Liver (tissue), 9 donors: ENCODE measurements around the gene LDLRAD4. TPM values are rescaled to one million over a fixed set of nuclear protein-coding genes. Genes with fewer than 3 reads are reported as not detected.

Experiments
- DNase-seq: peaks from one replicate; pipeline ENCODE4 v3.0.0-alpha.2; 2017; ENCODE audit warnings: low spot score
- H3K27ac ChIP-seq, 2 donors: one replicate each; pipeline ENCODE4 v1.7.0; 2013; ENCODE audit warnings: inconsistent platforms in 2 of 2, low read length in 2 of 2, control low read depth in 1 of 2, low read depth in 1 of 2, mild to moderate bottlenecking in 1 of 2
- H3K27me3 ChIP-seq, 4 donors: one replicate each; pipeline versions ENCODE4 v1.6.1 to v1.7.0; 2013; ENCODE audit warnings: low read length in 3 of 4, inconsistent platforms in 1 of 4, mild to moderate bottlenecking in 1 of 4, moderate library complexity in 1 of 4; ENCODE audit not compliant: control insufficient read depth in 4 of 4, insufficient read depth in 4 of 4
- H3K36me3 ChIP-seq, 4 donors: one replicate each; pipeline versions ENCODE4 v1.6.1 to v1.7.0; 2013; ENCODE audit warnings: low read length in 3 of 4, mild to moderate bottlenecking in 3 of 4, low read depth in 1 of 4, moderate library complexity in 1 of 4; ENCODE audit not compliant: control insufficient read depth in 4 of 4, insufficient read depth in 3 of 4
- H3K4me1 ChIP-seq, 4 donors: one replicate each; pipeline versions ENCODE4 v1.6.1 to v1.7.0; 2013; ENCODE audit warnings: low read length in 3 of 4, mild to moderate bottlenecking in 3 of 4, moderate library complexity in 1 of 4; ENCODE audit not compliant: control insufficient read depth in 4 of 4, insufficient read depth in 4 of 4
- H3K4me3 ChIP-seq, 3 donors: one replicate each; pipeline versions ENCODE4 v1.6.1 to v1.7.0; 2013; ENCODE audit warnings: low read length in 3 of 3, control low read depth in 1 of 3, low read depth in 1 of 3, mild to moderate bottlenecking in 1 of 3
- H3K9ac ChIP-seq, 2 donors: one replicate each; pipeline ENCODE4 v1.7.0; 2013; ENCODE audit warnings: low read length in 2 of 2, mild to moderate bottlenecking in 2 of 2, moderate library complexity in 2 of 2, control low read depth in 1 of 2, low read depth in 1 of 2
- H3K9me3 ChIP-seq, 4 donors: one replicate each; pipeline versions ENCODE4 v1.6.1 to v1.7.0; 2013; ENCODE audit warnings: low read length in 3 of 4; ENCODE audit not compliant: control insufficient read depth in 4 of 4
- EGR1 ChIP-seq, 2 donors: IDR thresholded peaks; 2 replicates each; pipeline ENCODE4 v1.6.1; 2016 to 2018; ENCODE audit warnings: antibody characterized with exemption in 2 of 2, low read depth in 2 of 2
- FOXA1 ChIP-seq: IDR thresholded peaks from 2 replicates; pipeline ENCODE4 v1.6.1; 2016; ENCODE audit warnings: antibody characterized with exemption
- FOXA2 ChIP-seq: IDR thresholded peaks from 2 replicates; pipeline ENCODE4 v1.6.1; 2016; ENCODE audit warnings: antibody characterized with exemption
- GABPA ChIP-seq, 2 donors: IDR thresholded peaks in 1 of 2; conservative IDR thresholded peaks in 1 of 2; 2 replicates each; pipeline ENCODE4 v1.6.1; 2016; ENCODE audit warnings: antibody characterized with exemption in 2 of 2, mild to moderate bottlenecking in 1 of 2, moderate library complexity in 1 of 2
- HNF4A ChIP-seq, 2 donors: conservative IDR thresholded peaks; 2 replicates each; pipeline ENCODE4 v1.6.1; 2016; ENCODE audit warnings: antibody characterized with exemption in 2 of 2, mild to moderate bottlenecking in 2 of 2
- HNF4G ChIP-seq: IDR thresholded peaks from 2 replicates; pipeline ENCODE4 v1.6.1; 2016; ENCODE audit warnings: antibody characterized with exemption
- JUND ChIP-seq, 2 donors: IDR thresholded peaks; 2 replicates each; pipeline ENCODE4 v1.6.1; 2016; ENCODE audit warnings: antibody characterized with exemption in 2 of 2
- NR2F2 ChIP-seq: IDR thresholded peaks from 2 replicates; pipeline ENCODE4 v1.6.1; 2016; ENCODE audit warnings: antibody characterized with exemption
- RAD21 ChIP-seq, 2 donors: IDR thresholded peaks; 2 replicates each; pipeline ENCODE4 v1.6.1; 2016; ENCODE audit warnings: antibody characterized with exemption in 2 of 2, mild to moderate bottlenecking in 2 of 2
- RXRA ChIP-seq, 2 donors: IDR thresholded peaks; 2 replicates each; pipeline ENCODE4 v1.6.1; 2017 to 2018; ENCODE audit warnings: antibody characterized with exemption in 2 of 2, mild to moderate bottlenecking in 1 of 2
- SP1 ChIP-seq: IDR thresholded peaks from 2 replicates; pipeline ENCODE4 v1.6.1; 2018; ENCODE audit warnings: antibody characterized with exemption, mild to moderate bottlenecking
- TAF1 ChIP-seq: conservative IDR thresholded peaks from 2 replicates; pipeline ENCODE4 v1.6.1; 2016; ENCODE audit warnings: antibody characterized with exemption, mild to moderate bottlenecking
- YY1 ChIP-seq: IDR thresholded peaks from 2 replicates; pipeline ENCODE4 v1.6.1; 2016; ENCODE audit warnings: antibody characterized with exemption, mild to moderate bottlenecking
- WGBS: extraction: QIAGEN DNeasy Blood & Tissue Kit; methylation state at CpG from one replicate; pipeline ENCODE4 v1.1.7; 2013; 5-methylcytosine and 5-hydroxymethylcytosine counted together
- polyA plus RNA-seq, 2 donors: library from polyadenylated mRNA; stranded (reverse) in 1 of 2; unstranded in 1 of 2; fragments of 200-250 nt in 1 of 2; fragments of >200 nt in 1 of 2; fragmentation: Nextera tagmentation in 1 of 2; extraction: Ambion mirVana in 1 of 2; gene quantifications; one replicate each; pipeline versions ENCODE4 v1.2.1 to v1.2.3, GENCODE V29; 2013 to 2015
- total RNA-seq, 2 donors: library from RNA; depleted of rRNA; stranded (reverse); fragments of >200 nt; gene quantifications; one replicate each; pipeline ENCODE4 v1.2.3, GENCODE V29; 2014
- TF ChIP-seq, protein P1 (sequence below): fragments of 150-350 bp; IDR thresholded peaks from 2 replicates; pipeline ENCODE4 v1.5.1; 2017; ENCODE audit warnings: improper control_type of control experiment, low read depth, low read length; ENCODE audit not compliant: missing input control
- TF ChIP-seq, protein P2 (sequence below): IDR thresholded peaks from 2 replicates; pipeline ENCODE4 v1.6.1; 2016; ENCODE audit warnings: antibody characterized with exemption, mild to moderate bottlenecking
- TF ChIP-seq, protein P3 (sequence below): IDR thresholded peaks from 2 replicates; pipeline ENCODE4 v1.6.1; 2016; ENCODE audit warnings: antibody characterized with exemption
- TF ChIP-seq, protein P4 (sequence below): IDR thresholded peaks from 2 replicates; pipeline ENCODE4 v1.6.1; 2016; ENCODE audit warnings: antibody characterized with exemption
- donor health status: healthy.
- donor health status: healthy.
- donor health status: healthy.
- donor health status: healthy.
- donor health status: healthy.

LDLRAD4 gene
- total and polyA plus RNA-seq, 4 donors = 4.8 to 41.7 (median 12.7) TPM

DNA sequence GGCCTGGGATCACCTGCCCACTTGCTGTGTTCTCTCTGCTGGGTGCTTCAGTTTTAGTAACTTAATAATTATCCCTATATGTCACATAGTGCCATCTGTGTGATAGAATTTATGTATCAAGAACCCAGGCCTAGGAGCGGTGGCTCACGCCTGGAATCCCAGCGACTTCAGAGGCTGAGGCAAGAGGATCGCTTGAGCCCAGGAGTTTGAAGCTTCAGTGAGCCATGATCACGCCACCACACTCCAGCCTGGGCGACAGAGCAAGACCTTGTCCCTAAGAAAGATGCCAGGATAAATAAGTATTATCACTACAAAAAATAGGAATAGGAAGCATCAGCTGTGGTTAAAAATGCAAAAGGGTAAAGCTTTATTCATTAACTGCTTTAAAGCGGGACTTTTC is 267.0 kb downstream of the LDLRAD4 start:
- H3K27ac ChIP-seq = no peak overlapping the region
- H3K9ac ChIP-seq = no peak overlapping the region
- 97% methylated on average over 7 of the region's 7 CpGs for WGBS
- H3K4me1 ChIP-seq = no peaks in the 10 kb centered on the region
- no peak overlapping the region for H3K4me3 ChIP-seq
- no peak for DNase-seq
- TF ChIP-seq HNF4A (conservative IDR thresholded peaks at IDR 0.05) = no peak
- no peak for TF ChIP-seq EGR1 (IDR thresholded peaks at IDR 0.05; ENCODE audit: low read depth in 2 of 2)
- TF ChIP-seq, protein P1, sequence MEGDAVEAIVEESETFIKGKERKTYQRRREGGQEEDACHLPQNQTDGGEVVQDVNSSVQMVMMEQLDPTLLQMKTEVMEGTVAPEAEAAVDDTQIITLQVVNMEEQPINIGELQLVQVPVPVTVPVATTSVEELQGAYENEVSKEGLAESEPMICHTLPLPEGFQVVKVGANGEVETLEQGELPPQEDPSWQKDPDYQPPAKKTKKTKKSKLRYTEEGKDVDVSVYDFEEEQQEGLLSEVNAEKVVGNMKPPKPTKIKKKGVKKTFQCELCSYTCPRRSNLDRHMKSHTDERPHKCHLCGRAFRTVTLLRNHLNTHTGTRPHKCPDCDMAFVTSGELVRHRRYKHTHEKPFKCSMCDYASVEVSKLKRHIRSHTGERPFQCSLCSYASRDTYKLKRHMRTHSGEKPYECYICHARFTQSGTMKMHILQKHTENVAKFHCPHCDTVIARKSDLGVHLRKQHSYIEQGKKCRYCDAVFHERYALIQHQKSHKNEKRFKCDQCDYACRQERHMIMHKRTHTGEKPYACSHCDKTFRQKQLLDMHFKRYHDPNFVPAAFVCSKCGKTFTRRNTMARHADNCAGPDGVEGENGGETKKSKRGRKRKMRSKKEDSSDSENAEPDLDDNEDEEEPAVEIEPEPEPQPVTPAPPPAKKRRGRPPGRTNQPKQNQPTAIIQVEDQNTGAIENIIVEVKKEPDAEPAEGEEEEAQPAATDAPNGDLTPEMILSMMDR = no peak
- TF ChIP-seq JUND (IDR thresholded peaks at IDR 0.05) = no peak
- no peak for TF ChIP-seq GABPA (IDR thresholded peaks at IDR 0.05 in 1 of 2, conservative IDR thresholded peaks at IDR 0.05 in 1 of 2)
- no peak for TF ChIP-seq HNF4G
- TF ChIP-seq FOXA2 = no peak
- no peak for TF ChIP-seq TAF1
- TF ChIP-seq, protein P2, sequence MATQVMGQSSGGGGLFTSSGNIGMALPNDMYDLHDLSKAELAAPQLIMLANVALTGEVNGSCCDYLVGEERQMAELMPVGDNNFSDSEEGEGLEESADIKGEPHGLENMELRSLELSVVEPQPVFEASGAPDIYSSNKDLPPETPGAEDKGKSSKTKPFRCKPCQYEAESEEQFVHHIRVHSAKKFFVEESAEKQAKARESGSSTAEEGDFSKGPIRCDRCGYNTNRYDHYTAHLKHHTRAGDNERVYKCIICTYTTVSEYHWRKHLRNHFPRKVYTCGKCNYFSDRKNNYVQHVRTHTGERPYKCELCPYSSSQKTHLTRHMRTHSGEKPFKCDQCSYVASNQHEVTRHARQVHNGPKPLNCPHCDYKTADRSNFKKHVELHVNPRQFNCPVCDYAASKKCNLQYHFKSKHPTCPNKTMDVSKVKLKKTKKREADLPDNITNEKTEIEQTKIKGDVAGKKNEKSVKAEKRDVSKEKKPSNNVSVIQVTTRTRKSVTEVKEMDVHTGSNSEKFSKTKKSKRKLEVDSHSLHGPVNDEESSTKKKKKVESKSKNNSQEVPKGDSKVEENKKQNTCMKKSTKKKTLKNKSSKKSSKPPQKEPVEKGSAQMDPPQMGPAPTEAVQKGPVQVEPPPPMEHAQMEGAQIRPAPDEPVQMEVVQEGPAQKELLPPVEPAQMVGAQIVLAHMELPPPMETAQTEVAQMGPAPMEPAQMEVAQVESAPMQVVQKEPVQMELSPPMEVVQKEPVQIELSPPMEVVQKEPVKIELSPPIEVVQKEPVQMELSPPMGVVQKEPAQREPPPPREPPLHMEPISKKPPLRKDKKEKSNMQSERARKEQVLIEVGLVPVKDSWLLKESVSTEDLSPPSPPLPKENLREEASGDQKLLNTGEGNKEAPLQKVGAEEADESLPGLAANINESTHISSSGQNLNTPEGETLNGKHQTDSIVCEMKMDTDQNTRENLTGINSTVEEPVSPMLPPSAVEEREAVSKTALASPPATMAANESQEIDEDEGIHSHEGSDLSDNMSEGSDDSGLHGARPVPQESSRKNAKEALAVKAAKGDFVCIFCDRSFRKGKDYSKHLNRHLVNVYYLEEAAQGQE = no peak
- TF ChIP-seq, protein P3, sequence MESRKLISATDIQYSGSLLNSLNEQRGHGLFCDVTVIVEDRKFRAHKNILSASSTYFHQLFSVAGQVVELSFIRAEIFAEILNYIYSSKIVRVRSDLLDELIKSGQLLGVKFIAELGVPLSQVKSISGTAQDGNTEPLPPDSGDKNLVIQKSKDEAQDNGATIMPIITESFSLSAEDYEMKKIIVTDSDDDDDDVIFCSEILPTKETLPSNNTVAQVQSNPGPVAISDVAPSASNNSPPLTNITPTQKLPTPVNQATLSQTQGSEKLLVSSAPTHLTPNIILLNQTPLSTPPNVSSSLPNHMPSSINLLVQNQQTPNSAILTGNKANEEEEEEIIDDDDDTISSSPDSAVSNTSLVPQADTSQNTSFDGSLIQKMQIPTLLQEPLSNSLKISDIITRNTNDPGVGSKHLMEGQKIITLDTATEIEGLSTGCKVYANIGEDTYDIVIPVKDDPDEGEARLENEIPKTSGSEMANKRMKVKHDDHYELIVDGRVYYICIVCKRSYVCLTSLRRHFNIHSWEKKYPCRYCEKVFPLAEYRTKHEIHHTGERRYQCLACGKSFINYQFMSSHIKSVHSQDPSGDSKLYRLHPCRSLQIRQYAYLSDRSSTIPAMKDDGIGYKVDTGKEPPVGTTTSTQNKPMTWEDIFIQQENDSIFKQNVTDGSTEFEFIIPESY = no peak
- TF ChIP-seq NR2F2 = no peak
- no peak for TF ChIP-seq YY1
- TF ChIP-seq RAD21 (IDR thresholded peaks at IDR 0.05) = no peak
- TF ChIP-seq SP1 = no peak
- TF ChIP-seq FOXA1 = no peak
- TF ChIP-seq, protein P4, sequence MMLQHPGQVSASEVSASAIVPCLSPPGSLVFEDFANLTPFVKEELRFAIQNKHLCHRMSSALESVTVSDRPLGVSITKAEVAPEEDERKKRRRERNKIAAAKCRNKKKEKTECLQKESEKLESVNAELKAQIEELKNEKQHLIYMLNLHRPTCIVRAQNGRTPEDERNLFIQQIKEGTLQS = no peak
- TF ChIP-seq RXRA (IDR thresholded peaks at IDR 0.05) = no peak
- peaks cover 2 to 5% (median 4%) of the 10 kb centered on the region in 4 donors for H3K36me3 ChIP-seq
- no peaks in the 10 kb centered on the region for H3K27me3 ChIP-seq
- H3K9me3 ChIP-seq = no peaks in the 10 kb centered on the region

DNA sequence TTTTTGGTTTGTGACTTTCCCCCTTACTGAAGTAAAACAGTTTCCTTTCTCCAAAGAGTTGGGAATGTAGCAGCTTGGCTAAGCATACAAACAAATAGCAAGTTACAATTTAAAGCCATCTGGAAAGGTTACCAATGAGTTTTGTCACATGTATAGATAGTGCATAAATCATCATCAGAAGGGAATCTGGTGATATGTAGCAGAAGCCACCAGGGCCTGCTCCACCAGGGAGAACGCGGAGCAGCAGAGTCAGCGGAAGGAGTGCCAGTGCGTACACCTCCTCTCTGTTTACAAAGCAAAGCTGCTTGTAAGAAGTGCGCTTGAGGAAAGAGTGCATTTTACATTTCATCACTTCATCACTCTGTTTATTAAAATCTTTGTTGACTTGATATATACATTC is 267.7 kb downstream of the LDLRAD4 start:
- no peak for DNase-seq
- H3K9me3 ChIP-seq = no peaks in the 10 kb centered on the region
- no peak overlapping the region for H3K9ac ChIP-seq
- no peaks in the 10 kb centered on the region for H3K27me3 ChIP-seq
- H3K4me1 ChIP-seq = no peaks in the 10 kb centered on the region
- peaks cover 2 to 5% (median 4%) of the 10 kb centered on the region in 4 donors for H3K36me3 ChIP-seq
- H3K27ac ChIP-seq = no peak overlapping the region
- no peak for TF ChIP-seq FOXA1
- TF ChIP-seq, protein P3 = no peak
- TF ChIP-seq HNF4A (conservative IDR thresholded peaks at IDR 0.05) = no peak
- no peak for TF ChIP-seq YY1
- TF ChIP-seq, protein P4 = no peak
- no peak for TF ChIP-seq GABPA (IDR thresholded peaks at IDR 0.05 in 1 of 2, conservative IDR thresholded peaks at IDR 0.05 in 1 of 2)
- no peak overlapping the region for H3K4me3 ChIP-seq
- WGBS = 97% methylated on average over 5 of the region's 5 CpGs
